A549 (cell line): ENCODE measurements around the gene UBE2E2. TPM values are rescaled to one million over a fixed set of nuclear protein-coding genes. Genes with fewer than 3 reads are reported as not detected.

Source experiments
- ATAC-seq, 2 experiments: fragments of 200-7000 bp in 1 of 2; fragments of >200 bp in 1 of 2; cut with Nextera tagmentation in 1 of 2; cut with Tn5 transposase in 1 of 2; 3 replicates each; pipeline versions ENCODE4 v1.8.0 to v1.9.1; 2018 to 2020; ENCODE audit warnings: mild to moderate bottlenecking in 1 of 2, moderate library complexity in 1 of 2
- CTCF ChIA-PET: fragments of 300-600 bp; sonication (Branson Sonifier 250); formaldehyde crosslinking; extraction: SDS; loops from one replicate; lab custom pipeline; 2021; ENCODE audit warnings: antibody characterized with exemption, inconsistent platforms; lab: Yijun Ruan, JAX
- POLR2A ChIA-PET: fragments of 350-600 bp; formaldehyde crosslinking; extraction: SDS; loops from one replicate; lab custom pipeline; 2021; ENCODE audit warnings: antibody characterized with exemption, inconsistent platforms; lab: Yijun Ruan, JAX
- DNase-seq, 2 experiments: peaks; one replicate each; pipeline versions ENCODE4 v3.0.0 to v3.0.0-alpha.2; 2011 to 2016; ENCODE audit warnings: low read depth in 1 of 2, low spot score in 1 of 2
- FAIRE-seq: peaks from 2 replicates; lab custom pipeline; 2011; peaks lifted over from hg19 to GRCh38; lab: Jason Lieb, UNC
- H3K27ac ChIP-seq, 2 experiments: fragments of >200 bp; sonication (Bioruptor Twin); formaldehyde crosslinking; 3 replicates each; pipeline ENCODE4 v1.5.1; 2016 to 2017
- H3K4me1 ChIP-seq: fragments of >200 bp; sonication (Bioruptor Twin); formaldehyde crosslinking; 3 replicates; pipeline ENCODE4 v1.6.1; 2016
- H3K4me2 ChIP-seq: fragments of >200 bp; sonication (Bioruptor Twin); formaldehyde crosslinking; 3 replicates; pipeline ENCODE4 v1.6.1; 2016
- H3K4me3 ChIP-seq: fragments of >200 bp; sonication (Bioruptor Twin); formaldehyde crosslinking; 3 replicates; pipeline ENCODE4 v1.5.1; 2016
- H3K9me3 ChIP-seq: fragments of >200 bp; sonication (Bioruptor Twin); formaldehyde crosslinking; 3 replicates; pipeline ENCODE4 v1.6.1; 2016
- CBX8 ChIP-seq: fragments of 200-600 bp; sonication (generic); IDR thresholded peaks from 2 replicates; pipeline ENCODE4 v1.6.1; 2016
- CHD2 ChIP-seq: fragments of 150-350 bp; IDR thresholded peaks from 2 replicates; pipeline ENCODE4 v1.6.1; 2014; ENCODE audit warnings: low read length; ENCODE audit not compliant: partially characterized antibody
- CHD4 ChIP-seq: fragments of 200-600 bp; sonication (generic); IDR thresholded peaks from 2 replicates; pipeline ENCODE4 v1.6.1; 2016; ENCODE audit warnings: antibody characterized with exemption, mild to moderate bottlenecking, borderline replicate concordance
- EHF ChIP-seq: fragments of 250-450 bp; sonication (Bioruptor Pico); IDR thresholded peaks from 2 replicates; pipeline ENCODE4 v1.5.0; 2020; ENCODE audit warnings: mild to moderate bottlenecking
- EHMT2 ChIP-seq: fragments of 200-600 bp; sonication (generic); IDR thresholded peaks from 2 replicates; pipeline ENCODE4 v1.6.1; 2016; ENCODE audit warnings: antibody characterized with exemption, low read depth, mild to moderate bottlenecking, moderate library complexity
- EP300 ChIP-seq, 2 experiments: fragments of >200 bp; sonication (Bioruptor Twin); formaldehyde crosslinking; IDR thresholded peaks; 2 replicates in 1 of 2; 3 replicates in 1 of 2; pipeline ENCODE4 v1.6.1; 2016 to 2017
- ESRRA ChIP-seq: fragments of 150-350 bp; IDR thresholded peaks from 2 replicates; pipeline ENCODE4 v1.6.1; 2014; ENCODE audit warnings: mild to moderate bottlenecking, low read length, borderline replicate concordance
- FOSL2 ChIP-seq, 2 experiments: fragments of 450-650 bp in 1 of 2; fragments of >200 bp in 1 of 2; sonication (Bioruptor Twin) in 1 of 2; formaldehyde crosslinking; IDR thresholded peaks; 2 replicates each; pipeline versions ENCODE4 v1.5.0 to v1.6.1; 2016 to 2020; ENCODE audit warnings: mild to moderate bottlenecking in 1 of 2, moderate library complexity in 1 of 2
- HDAC2 ChIP-seq: fragments of 200-600 bp; sonication (generic); IDR thresholded peaks from 2 replicates; pipeline ENCODE4 v1.6.1; 2016
- HEYL ChIP-seq: fragments of 250-450 bp; sonication (Bioruptor Pico); IDR thresholded peaks from 2 replicates; pipeline ENCODE4 v1.8.0; 2021; ENCODE audit warnings: mild to moderate bottlenecking, moderate library complexity
- HOXB5 ChIP-seq: fragments of 250-450 bp; sonication (Bioruptor Pico); IDR thresholded peaks from 2 replicates; pipeline ENCODE4 v1.5.0; 2020; ENCODE audit warnings: mild to moderate bottlenecking, moderate library complexity
- JUN ChIP-seq, 2 experiments: fragments of >200 bp; sonication (Bioruptor Twin); formaldehyde crosslinking; IDR thresholded peaks; 2 replicates in 1 of 2; 3 replicates in 1 of 2; pipeline ENCODE4 v1.6.1; 2016 to 2017
- NPAS2 ChIP-seq: fragments of 250-450 bp; sonication (Bioruptor Pico); IDR thresholded peaks from 2 replicates; pipeline ENCODE4 v1.8.0; 2022; ENCODE audit warnings: mild to moderate bottlenecking, moderate library complexity, borderline replicate concordance
- PHF8 ChIP-seq: fragments of 200-600 bp; sonication (generic); IDR thresholded peaks from 2 replicates; pipeline ENCODE4 v1.6.1; 2016; ENCODE audit warnings: low read depth, mild to moderate bottlenecking, antibody characterized with exemption, moderate library complexity, borderline replicate concordance
- POLR2AphosphoS2 ChIP-seq: conservative IDR thresholded peaks from 2 replicates; pipeline ENCODE4 v1.6.1; 2012; ENCODE audit warnings: low read length, improper control_type of control experiment, inconsistent platforms
- RAD21 ChIP-seq, 2 experiments: fragments of >200 bp in 1 of 2; sonication (Bioruptor Twin) in 1 of 2; formaldehyde crosslinking in 1 of 2; IDR thresholded peaks in 1 of 2; conservative IDR thresholded peaks in 1 of 2; 2 replicates in 1 of 2; 3 replicates in 1 of 2; pipeline ENCODE4 v1.6.1; 2012 to 2018; ENCODE audit warnings: inconsistent platforms in 1 of 2
- SMC3 ChIP-seq: fragments of >200 bp; sonication (Bioruptor Twin); formaldehyde crosslinking; IDR thresholded peaks from 3 replicates; pipeline ENCODE4 v1.6.1; 2018; ENCODE audit warnings: inconsistent platforms
- SREBF2 ChIP-seq: fragments of 450-650 bp; IDR thresholded peaks from 2 replicates; pipeline ENCODE4 v1.6.1; 2014; ENCODE audit warnings: mild to moderate bottlenecking, moderate library complexity
- TFCP2L1 ChIP-seq: fragments of 250-450 bp; sonication (Bioruptor Pico); IDR thresholded peaks from 2 replicates; pipeline ENCODE4 v1.5.0; 2021; ENCODE audit warnings: mild to moderate bottlenecking
- ZC3H11A ChIP-seq: fragments of 450-650 bp; IDR thresholded peaks from 2 replicates; pipeline ENCODE4 v1.6.1; 2014; ENCODE audit warnings: antibody characterized with exemption, mild to moderate bottlenecking
- ZFP36 ChIP-seq: fragments of 450-650 bp; IDR thresholded peaks from 2 replicates; pipeline ENCODE4 v1.6.1; 2014; ENCODE audit warnings: borderline replicate concordance; ENCODE audit not compliant: partially characterized antibody
- ZSCAN20 ChIP-seq: fragments of 250-450 bp; sonication (Bioruptor Pico); IDR thresholded peaks from 2 replicates; pipeline ENCODE4 v1.8.0; 2022; ENCODE audit warnings: mild to moderate bottlenecking, moderate library complexity
- WGBS: methylation state at CpG from one replicate; pipeline ENCODE4 v1.1.6; 2017; ENCODE audit errors: missing lambda C conversion rate; 5-methylcytosine and 5-hydroxymethylcytosine counted together
- polyA plus RNA-seq, 4 experiments: library from polyadenylated mRNA; depleted of rRNA in 3 of 4; stranded (reverse); fragments of >200 nt; fragmentation: RNase III in 1 of 4; extraction: RNeasy Plus Mini Kit Qiagen cat#74134 plus additional on column Dnase treatment in 1 of 4; gene quantifications; 2 replicates in 3 of 4; 3 replicates in 1 of 4; pipeline ENCODE4 v1.2.3, GENCODE V29; 2011 to 2017
- TF ChIP-seq, protein P1 (sequence below): IDR thresholded peaks from 2 replicates; pipeline ENCODE4 v1.6.1; 2012
- TF ChIP-seq, protein P2 (sequence below): fragments of 150-350 bp; IDR thresholded peaks from 2 replicates; pipeline ENCODE4 v1.6.1; 2014; ENCODE audit warnings: low read depth, mild to moderate bottlenecking, low read length
- TF ChIP-seq, protein P3 (sequence below): fragments of 450-650 bp; IDR thresholded peaks from 2 replicates; pipeline ENCODE4 v1.6.1; 2014; ENCODE audit warnings: antibody characterized with exemption

UBE2E2 gene
- polyA plus RNA-seq, 2 of the 4 experiments (the other 2 are of a cell fraction) = 28.3 to 56.1 TPM

DNA sequence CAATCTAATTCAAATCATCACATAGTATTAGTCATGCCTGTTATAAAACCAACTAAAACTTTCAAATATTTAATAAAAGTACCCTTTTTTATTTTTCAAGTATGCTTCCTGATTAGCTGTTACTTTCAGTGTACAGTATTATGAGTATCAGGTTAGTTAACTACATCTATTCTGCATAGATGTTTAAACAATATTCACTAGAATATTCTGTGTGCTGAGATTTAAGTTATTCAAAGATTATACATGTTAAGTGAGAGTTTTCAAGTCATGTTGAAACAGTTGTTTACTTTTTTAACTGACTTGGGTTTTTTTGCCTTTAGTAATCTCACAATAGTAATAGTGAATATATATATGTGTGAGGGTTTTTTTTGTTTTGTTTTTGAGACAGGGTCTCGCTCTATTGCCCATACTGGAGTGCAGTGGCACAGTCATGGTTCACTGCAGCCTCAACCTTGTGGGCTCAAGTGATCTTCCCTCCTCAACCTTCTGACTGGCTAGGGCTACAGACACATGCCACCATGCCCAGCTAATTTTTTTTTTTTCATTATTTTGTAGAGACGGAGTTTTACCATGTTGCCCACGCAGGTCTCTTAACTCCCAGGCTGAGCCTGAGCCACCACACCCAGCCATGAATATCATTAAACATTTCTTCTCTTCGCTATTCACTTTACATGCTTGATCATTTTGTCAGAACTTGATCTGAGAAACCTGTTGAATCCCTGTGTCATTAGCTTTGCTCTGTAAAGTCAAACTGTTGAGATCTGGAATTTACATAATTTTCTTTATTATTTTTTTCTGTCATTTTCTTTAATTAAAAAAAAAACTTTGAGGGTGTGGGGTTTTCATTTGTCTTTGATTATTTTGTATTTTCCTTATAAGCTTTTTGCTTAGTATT lies 316.4 kb downstream of the UBE2E2 start:
- no peak for FAIRE-seq

DNA sequence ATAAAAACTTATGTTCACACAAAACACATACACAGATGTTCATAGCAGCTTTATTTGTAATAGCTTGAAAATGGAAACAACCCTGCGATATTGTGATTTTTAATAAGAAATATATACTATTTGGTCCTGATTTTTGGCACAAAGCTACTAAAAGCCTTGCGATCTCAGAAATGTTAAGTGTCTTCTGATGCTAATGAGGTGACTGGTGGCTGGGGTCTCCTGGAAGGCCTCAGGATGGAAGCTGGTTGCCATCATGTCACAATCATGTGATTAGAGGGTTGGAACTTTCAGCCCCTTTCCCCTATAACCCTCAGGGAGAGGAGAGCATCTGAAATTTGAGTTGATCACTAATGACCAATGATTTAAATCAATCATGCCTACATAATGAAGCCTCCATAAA lies 324.2 kb downstream of the UBE2E2 start:
- no peak for ATAC-seq
- no peak for DNase-seq
- TF ChIP-seq CHD2 (no peak), ESRRA (no peak), EP300 (IDR thresholded peaks at IDR 0.05) (no peak), HOXB5 (CRISPR knock-in tag) (no peak), POLR2AphosphoS2 (no peak), ZSCAN20 (CRISPR knock-in tag) (no peak), FOSL2 (IDR thresholded peaks at IDR 0.05) (no peak), FOSL2 (CRISPR knock-in tag; IDR thresholded peaks at IDR 0.05) (no peak), NPAS2 (CRISPR knock-in tag) (no peak), TFCP2L1 (CRISPR knock-in tag) (no peak), PHF8 (no peak), HEYL (CRISPR knock-in tag) (no peak), SMC3 (no peak)
- TF ChIP-seq, protein P1, sequence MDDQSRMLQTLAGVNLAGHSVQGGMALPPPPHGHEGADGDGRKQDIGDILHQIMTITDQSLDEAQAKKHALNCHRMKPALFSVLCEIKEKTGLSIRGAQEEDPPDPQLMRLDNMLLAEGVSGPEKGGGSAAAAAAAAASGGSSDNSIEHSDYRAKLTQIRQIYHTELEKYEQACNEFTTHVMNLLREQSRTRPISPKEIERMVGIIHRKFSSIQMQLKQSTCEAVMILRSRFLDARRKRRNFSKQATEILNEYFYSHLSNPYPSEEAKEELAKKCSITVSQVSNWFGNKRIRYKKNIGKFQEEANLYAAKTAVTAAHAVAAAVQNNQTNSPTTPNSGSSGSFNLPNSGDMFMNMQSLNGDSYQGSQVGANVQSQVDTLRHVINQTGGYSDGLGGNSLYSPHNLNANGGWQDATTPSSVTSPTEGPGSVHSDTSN = no peak
- TF ChIP-seq, protein P2, sequence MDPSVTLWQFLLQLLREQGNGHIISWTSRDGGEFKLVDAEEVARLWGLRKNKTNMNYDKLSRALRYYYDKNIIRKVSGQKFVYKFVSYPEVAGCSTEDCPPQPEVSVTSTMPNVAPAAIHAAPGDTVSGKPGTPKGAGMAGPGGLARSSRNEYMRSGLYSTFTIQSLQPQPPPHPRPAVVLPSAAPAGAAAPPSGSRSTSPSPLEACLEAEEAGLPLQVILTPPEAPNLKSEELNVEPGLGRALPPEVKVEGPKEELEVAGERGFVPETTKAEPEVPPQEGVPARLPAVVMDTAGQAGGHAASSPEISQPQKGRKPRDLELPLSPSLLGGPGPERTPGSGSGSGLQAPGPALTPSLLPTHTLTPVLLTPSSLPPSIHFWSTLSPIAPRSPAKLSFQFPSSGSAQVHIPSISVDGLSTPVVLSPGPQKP = no peak
- Histone ChIP-seq H3K4me3 (no peak overlapping the region), H3K9me3 (no peaks in the 10 kb centered on the region), H3K4me1 (no peaks in the 10 kb centered on the region), H3K27ac (no peak overlapping the region), H3K4me2 (no peak overlapping the region)
- CTCF ChIA-PET = no interaction called here
- POLR2A ChIA-PET = no interaction called here
- no peak for FAIRE-seq
- WGBS = 94% methylated on average over 2 of the region's 2 CpGs

More for the DNA sequence above, 316.4 kb downstream of the UBE2E2 start:
- no peak for TF ChIP-seq PHF8
- no peak for TF ChIP-seq EHF (CRISPR knock-in tag)
- no peak for TF ChIP-seq HOXB5 (CRISPR knock-in tag)
- no peak for TF ChIP-seq JUN (IDR thresholded peaks at IDR 0.05)
- TF ChIP-seq CHD4 = no peak
- no peak for TF ChIP-seq HEYL (CRISPR knock-in tag)
- TF ChIP-seq, protein P3, sequence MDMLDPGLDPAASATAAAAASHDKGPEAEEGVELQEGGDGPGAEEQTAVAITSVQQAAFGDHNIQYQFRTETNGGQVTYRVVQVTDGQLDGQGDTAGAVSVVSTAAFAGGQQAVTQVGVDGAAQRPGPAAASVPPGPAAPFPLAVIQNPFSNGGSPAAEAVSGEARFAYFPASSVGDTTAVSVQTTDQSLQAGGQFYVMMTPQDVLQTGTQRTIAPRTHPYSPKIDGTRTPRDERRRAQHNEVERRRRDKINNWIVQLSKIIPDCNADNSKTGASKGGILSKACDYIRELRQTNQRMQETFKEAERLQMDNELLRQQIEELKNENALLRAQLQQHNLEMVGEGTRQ = no peak
- TF ChIP-seq ZC3H11A = no peak
- TF ChIP-seq CBX8 = no peak
- no peak for TF ChIP-seq SREBF2
- no peak for TF ChIP-seq CHD2
- TF ChIP-seq HDAC2 = no peak
- no peak for TF ChIP-seq EHMT2
- TF ChIP-seq ZFP36 = no peak
- no peak for TF ChIP-seq ZSCAN20 (CRISPR knock-in tag)
- TF ChIP-seq RAD21 (conservative IDR thresholded peaks at IDR 0.05 in 1 of 2, IDR thresholded peaks at IDR 0.05 in 1 of 2) = no peak
- TF ChIP-seq EP300 (IDR thresholded peaks at IDR 0.05) = no peak
- TF ChIP-seq, all 56 proteins: peak for 0
- CTCF ChIA-PET = interaction anchor here (0.6 to 0.7 kb wide), 2 partner anchors 116 to 125 kb away, joined by 3 to 4 read pairs; no protein-coding TSS in a partner anchor
- H3K4me2 ChIP-seq = no peak overlapping the region
- DNase-seq (no peak), ATAC-seq (no peak)
- no peaks in the 10 kb centered on the region for H3K9me3 ChIP-seq
- no peak overlapping the region for H3K4me3 ChIP-seq
- 91% methylated on average over 4 of the region's 4 CpGs for WGBS
- no peak overlapping the region for H3K27ac ChIP-seq
- POLR2A ChIA-PET = interaction anchor here (0.5 kb wide), 1 partner anchor 15 kb away, joined by 3 read pairs; no protein-coding TSS in a partner anchor
- H3K4me1 ChIP-seq = peaks cover 13% of the 10 kb centered on the region
